Stimulated activated CD8-positive, alpha-beta memory T cell treated with anti-CD3 and anti-CD28 coated beads, Interleukin-4, amount 100 ng/mL, for 1 hour (primary cell): Measurements from ENCODE around the gene LTBP3.
A peak's percentile ranks its signal among the peaks of the same experiment; 100 is the strongest.

ENCODE experiments used
- DNase-seq, 2 donors: peaks; one replicate each; pipeline ENCODE4 v3.0.0-alpha.2; 2020; ENCODE audit warnings: low read depth in 2 of 2, low spot score in 1 of 2

The LTBP3 gene

DNA sequence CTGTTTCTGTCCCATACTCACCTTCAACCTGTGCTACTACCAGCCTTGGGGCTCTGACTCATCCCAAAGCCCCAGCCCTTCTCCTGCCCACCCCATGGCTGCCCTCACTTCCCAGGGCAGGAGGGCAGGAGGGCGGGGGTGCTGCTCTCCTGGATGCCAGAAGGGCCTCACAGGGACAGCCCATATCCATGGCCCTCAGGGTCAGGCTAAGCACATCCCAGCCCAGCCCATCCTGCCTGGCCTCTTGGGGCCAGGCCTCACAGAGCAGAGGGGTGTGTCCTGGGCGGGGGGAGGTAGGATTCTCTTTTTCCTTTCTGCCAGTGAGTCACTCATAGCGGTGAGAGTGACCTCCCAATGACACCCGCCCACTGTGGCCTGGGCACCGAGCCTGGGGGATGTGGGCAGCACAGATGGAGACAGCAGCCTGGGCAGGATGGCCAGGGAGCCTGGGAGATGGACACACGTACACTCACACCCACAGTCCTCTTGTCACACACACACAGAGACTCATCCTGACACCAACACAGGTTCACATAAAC, 2.4 kb downstream of the LTBP3 start:
- DNase-seq = no peak

DNA sequence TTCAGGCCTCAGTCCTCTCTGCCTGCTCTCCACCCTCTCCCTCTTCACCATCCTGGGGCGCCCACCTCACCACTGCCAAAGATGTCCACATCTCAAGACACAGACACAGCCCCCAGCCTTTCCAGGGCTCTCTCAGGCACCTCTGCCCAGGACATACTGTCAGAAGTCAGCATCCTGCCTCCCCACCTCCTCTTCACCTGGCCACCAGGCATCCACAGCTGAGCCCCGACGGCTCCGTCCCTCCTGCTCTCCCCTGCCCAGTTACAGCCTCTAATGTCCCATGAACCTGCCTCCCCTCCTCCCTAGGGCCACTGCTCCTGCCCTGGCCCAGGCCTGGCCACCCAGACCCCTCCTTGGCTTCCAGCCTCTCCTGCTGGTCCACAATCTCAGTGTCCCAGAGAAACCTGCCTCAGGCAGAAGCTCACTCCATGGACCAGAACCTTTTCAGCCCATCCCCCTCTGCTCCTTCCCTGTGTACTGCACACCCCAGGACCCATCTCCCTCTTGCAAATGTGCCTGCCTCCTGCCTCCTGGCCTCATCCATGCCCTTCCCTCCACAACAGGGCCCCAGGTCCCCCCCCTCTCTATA, 3.2 kb downstream of the LTBP3 start:
- no peak for DNase-seq

DNA sequence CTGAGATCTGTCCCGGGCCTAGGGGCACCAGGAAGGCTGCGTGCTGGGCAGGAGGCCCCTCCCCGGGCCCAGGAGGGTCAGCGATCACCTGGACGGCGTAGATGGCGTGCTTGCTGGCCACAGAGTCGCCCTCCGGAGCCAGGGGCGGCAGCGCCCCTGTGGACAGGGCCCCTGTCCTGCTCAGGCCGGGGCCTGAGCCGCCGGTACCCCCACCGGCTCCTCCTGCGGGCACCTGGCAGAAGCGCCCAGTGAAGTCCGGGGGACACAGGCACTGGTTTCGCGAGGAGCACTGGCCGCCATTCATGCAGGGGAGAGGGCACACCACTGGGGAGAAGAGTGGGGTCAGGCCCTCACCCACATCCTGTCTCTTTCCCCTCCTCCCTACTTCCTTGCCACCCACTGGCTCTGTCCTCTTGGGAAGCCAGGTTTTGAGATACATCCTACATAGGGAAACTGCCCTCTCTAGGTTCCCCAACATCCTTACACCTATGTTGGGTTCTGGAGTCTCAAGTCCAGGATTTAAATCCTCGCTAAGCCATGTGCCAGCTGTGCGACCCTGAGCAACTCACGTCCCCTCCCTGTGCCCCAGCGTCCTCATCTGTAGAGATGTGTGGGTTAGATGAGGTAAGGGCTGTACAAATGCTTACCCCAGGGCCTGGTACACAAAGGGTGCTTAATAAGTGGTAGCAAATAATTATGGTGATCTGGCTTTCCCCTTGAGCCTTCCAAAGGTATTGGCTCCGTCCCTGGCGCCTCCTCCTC, 3.9 kb downstream of the LTBP3 start:
- no peak for DNase-seq

DNA sequence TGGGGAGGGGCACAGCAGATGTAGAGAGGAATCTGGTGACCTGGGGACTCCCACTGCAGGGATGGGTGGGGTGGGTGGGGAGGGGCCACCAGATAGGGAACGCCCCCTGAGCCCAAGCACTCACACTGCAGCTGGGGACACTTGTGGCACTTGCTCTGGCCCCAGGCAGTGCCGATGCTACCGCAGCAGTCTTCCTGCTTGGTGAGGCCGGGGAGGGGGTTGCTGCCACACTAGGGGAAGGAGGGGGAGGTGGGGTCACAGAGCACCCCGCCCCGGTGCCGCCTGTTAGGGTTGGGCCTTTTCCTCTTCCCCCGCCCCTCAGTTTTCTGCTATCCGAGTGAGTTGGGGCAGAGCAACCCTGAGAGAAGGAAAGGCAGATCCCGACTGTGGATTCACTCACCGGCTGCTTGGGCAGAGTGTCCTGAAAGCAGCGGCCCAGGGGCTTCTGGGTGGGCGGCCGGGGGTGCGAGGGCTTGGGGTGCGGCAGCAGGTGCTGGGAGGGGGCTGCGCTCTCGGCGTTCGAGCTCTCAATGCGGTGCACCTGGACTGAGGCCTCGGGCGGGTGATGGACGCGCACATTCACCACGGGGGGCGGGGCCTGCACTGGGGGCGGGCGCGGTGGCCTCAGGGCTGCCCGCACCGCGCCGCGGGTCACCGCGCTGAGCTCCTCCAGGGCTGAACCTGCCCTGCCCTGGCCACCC, 4.7 kb downstream of the LTBP3 start:
- DNase-seq = peak in 1 of 2 donors; percentile 50

DNA sequence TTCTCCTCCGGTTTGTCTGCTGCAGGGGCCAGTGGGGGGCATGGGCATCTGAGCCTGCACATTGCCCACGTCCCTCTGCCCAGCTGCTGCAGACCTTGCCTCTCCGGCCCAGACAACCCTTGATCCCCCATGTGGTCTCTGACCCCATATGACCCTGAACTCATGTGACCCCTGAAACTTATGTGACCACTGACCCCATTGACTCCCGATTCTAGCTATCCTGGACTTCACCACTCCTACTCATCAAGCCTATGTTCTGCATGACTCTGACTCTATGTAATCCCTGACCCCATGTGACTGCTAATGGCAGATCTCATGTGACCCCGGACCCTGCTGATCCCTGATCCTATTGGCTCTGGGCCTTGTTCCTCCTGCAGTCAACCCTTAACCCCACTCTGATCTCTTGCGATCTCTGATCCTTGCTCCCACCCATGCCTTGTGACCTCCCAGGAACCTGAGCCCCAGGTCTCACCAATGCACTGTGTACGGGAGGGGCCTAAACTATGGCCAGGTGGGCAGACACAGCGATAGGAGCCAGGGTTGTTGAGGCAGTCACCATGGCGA, 5.7 kb downstream of the LTBP3 start:
- no peak for DNase-seq

DNA sequence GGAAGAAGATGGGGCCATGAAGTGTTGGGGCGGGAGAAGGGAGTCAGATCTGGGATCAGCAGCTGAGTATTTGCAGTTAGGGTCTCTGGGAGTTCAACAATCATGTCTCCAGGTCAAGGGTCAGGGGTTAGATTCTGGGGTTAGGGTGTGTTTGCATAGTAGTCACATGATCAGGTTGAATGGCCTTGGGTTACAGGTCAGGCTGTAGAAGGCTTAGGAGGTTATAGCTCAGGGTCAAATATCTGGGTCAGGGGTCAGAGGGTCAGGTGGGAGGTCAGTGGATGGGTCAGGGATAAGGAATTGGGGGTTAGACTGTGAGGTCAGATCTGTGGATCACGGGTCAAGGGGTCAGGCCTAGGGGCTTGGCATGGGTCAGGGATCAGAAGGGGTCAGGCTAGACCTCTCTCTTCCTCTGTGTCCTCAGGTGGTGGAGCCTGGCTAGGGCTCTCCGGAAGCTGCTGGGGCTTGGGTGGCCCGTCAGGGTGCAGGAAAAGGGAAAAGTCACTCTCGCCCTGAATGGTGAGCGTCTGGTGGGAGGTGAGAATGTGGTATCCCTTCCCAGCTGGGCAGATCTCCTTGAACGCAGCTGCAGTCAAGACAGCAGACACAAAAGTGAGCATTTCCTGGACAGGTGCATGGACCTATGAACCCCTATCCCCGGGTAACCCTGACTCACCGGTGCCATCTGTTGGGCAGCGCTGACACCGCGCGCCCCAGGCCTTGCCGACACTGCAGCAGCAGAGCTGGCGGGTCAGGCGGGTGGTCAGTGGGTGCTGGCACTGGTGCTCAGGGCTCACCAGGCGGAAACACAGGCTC, 6.4 kb downstream of the LTBP3 start:
- no peak for DNase-seq

DNA sequence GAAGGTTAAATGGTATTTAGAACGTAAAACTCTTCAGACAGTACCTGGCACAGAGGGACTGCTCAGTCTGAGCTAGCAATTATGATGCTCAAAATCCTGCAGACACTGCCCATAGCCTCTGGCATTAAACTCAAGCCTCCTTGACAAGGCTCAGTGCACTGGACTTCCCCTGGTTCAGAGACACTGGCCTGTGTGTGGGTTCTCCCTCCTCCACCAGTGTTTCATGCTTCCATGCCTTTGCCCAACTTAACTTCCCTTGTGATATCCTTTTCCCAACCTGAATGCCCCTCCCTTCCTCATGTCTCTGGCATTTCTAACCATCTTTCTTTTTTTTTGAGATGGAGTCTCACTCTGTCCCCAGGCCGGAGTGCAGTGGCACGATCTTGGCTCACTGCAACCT, 9.1 kb downstream of the LTBP3 start:
- no peak for DNase-seq

DNA sequence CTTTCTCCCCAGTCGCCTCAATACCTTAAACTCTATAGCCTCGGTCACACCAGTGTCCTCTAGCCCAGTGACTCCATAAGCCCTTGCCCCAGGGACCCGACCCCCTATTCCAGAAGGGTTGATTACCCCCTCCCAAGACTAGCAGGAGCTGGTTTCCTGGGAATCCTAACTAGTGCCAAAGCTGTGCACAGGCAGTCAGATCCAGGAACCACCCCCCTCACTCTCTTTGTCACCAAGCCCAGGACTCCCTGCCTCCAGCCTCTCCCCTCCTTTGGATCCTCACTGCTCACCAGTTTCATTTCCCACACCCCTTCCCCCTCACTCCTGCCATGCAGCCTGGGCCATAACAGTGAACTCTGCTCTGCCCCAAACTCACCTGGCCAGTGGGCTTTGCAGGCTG, 9.8 kb downstream of the LTBP3 start:
- no peak for DNase-seq

DNA sequence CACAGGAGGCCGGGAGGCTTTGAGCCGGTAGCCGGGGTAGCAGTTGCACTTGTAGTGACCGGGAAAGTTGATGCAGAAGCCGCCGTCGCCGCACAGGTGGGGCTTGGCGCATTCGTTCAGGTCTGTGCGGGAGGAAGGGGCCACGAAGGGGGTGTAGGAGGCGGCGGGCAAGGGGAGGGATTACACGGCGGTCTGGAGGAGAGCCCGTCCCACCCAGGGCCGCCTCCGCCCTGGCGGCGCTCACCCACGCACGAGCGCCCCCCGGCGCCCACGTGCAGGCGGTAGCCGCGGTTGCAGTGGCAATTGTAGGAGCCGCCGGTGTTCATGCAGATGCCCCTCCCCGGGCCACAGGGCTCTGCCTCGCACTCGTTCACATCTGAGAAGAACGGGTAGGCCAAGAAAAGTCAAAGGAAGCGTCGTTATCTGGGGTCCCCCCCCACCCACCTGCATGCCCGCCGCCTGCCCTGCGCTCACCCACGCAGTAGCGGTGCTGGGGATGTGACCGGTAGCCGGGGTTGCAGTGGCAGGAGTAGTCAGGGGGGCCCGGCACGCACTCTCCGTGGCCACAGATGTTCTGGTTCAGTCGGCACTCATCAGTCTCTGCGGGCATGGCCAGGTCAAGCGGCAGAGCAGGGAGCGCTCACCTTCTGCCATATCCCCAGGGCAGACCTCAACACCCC, 10.6 kb downstream of the LTBP3 start:
- DNase-seq = no peak

DNA sequence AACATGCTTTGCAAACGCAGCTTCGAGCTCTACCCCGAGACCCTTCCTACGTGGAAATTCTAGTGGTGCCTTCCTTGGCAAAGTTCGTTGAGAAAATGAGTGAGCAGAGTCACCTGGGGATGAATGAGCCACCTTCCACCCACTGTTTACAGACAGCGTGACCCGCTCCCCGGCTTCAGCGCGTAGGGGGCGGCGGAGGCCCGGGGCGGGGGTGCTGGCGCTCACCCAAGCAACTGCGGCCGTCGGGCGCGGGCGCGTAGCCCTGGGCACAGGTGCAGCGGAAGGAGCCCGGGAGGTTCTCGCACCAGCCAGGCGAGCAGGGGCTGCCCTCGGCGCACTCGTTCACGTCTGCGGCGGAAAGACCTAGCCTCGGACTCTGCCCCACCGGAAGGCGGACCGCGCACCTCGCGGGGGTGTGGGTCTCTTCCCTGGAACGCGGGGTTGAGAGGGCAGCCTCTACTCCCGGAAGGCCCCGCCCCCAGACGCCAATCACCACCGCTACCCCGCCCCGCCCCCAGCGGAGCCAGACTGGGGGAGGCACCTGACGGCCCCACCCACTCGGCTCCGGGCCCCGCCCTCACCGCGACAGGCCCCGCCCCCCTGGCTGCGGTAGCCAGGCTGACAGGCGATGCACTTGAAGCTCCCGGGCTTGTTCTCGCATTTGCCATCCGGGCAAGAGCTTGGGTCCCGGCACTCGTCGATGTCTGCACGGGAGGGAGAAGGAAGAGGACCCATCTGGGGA, 11.8 kb downstream of the LTBP3 start:
- peak; percentile 98 to 99 for DNase-seq

DNA sequence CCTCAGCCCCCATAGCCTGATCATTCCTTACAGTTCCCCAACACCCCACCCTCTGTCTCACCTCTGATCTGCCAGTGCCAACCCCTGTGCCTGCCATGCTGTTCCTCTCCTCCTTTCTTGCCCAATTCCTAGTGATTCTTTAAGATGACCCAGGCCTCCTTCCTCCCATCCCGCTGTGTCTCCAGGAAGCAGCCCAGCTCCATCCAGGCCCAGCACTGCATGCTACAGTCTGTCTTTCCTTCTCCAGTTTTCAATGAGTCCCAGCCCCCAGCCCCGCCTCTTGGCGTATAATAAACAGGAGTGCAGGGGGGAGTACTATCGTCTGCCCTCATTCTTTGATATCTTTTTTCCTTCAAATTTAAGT, 12.3 kb downstream of the LTBP3 start:
- DNase-seq = no peak

DNA sequence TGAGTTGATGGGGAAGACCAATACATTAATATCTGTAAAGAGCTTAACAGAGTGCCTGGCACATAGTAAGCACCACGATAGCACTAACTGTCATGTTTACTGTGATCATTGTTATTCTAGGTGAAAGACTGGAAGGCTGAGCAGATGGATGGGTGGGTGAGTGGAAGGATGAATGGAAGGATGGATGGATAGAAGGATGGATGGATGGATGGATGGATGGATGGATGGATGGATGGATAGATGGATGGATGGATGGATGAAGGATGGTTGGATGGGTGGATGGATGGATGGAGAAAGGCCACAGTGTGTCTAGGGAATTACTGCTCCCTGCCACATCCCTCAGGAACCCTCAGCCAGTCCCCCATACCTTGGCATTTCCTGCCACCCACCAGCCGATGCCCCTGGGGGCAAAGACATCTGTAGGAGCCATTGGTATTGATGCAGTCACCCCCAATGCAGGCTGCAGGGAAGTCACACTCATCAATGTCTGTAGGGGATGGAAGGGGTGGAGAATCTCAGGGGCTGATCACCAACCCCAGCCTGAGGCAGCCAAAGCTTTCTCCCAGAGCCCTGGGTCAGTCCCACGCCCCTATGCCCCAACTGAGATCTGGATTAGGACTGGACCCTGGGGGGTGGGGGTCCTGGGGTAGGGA, 15.3 kb downstream of the LTBP3 start:
- DNase-seq = no peak

DNA sequence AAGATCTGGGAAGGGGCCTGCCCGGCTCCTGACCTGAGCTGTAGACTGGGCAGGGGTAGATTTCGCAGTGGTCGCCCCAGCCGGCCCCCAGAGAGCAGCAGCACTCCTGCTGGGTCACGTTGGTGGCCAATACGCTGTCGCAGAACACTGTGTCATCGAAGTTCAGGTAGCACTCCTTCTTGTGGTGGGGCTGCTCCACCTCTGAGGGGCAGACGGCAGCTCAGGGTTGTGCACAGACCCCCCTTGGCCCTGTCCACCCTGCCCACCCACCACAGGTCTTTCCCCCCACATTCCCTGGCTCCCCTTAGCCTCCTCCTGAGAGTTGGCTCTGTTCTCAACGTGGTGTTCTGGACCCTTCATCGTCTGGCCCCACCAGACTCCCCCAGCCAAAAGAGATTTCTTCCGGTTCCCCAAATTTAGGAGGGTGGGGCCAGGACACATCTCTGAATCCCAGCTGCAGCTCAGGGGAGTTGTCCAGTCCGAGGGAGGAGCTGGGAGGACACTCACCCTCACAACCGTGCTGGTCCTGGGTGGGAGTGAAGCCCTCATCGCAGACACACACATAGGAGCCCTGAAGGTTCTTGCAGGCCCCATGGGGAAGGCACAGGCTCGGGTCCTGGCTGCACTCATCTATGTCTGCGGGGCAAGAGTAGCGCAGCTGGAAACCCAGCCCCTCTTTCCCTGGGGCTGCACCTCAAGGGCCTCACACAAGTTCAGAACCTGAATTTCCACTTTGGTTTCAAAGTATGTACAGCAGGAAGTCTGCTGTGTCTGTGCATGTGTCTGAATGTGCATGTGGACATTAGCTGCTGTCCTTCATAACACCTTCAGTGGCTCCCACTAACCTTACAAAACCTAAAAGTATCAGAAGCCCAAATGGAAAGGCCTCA, 16.8 kb downstream of the LTBP3 start:
- no peak for DNase-seq

DNA sequence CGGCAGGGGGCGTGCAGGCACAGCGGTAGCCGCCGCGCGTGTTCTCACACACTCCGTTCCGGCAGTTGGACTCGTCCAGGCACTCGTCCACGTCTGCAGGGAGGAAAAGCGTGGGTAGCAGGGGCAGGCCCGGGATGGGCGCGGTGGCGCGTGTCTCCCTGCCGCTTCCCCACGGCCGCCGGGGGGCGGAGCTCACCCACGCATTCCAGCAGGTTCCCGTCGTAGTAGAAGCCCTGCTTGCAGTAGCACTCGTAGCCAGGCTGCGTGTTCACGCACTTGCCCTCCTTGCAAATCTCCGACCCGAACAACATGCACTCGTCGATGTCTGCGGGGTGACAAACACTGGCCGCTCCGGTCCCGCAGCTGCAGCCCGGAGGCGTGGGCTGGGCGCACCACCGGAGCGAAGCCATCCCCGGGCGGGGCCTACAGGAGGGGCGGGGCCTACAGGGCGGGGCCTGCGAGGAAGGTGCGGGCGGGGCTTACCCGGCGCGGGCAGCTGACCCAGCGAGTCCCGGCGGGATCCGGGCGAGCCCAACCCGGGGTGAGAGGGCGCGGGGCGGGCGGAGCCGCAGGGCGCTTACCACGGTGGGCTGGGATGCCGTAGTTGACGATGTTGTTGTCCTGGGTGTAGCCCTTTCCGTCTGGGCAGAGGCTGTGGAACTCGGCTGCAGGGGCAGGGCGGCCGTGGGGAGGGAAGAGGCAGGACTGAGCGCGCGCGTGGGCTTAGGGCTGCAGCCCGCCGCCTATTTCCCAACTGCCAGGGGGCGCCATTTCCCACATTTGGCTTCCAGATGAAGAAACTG, 17.7 kb downstream of the LTBP3 start:
- DNase-seq = peak; percentile 69 to 73

DNA sequence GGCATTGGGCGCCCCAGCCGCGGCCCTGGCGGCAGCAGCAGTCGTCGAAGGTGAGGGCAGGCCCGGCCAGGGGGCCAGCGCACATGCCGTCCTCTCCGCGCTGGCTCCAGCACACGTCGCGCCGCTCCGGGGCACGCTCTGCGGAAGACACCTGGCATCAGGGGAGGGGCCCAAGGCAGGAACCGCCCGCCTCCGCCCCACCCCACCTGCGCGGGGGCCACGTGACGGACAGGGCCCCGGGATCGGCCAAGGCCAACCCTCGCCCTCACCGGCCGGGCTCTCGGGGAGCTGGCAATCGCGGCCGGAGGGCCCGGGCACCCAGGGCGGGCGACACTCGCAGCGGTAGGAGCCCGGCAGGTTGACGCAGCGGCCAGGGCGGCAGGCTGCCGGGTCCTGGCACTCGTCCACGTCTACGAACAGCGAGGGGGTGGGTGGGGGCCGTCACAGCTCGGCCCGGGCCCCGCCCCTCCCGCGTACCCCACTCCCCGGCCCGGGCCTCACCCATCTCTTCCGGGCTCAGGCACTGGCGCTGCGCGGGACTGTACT, 18.3 kb downstream of the LTBP3 start:
- DNase-seq = no peak

DNA sequence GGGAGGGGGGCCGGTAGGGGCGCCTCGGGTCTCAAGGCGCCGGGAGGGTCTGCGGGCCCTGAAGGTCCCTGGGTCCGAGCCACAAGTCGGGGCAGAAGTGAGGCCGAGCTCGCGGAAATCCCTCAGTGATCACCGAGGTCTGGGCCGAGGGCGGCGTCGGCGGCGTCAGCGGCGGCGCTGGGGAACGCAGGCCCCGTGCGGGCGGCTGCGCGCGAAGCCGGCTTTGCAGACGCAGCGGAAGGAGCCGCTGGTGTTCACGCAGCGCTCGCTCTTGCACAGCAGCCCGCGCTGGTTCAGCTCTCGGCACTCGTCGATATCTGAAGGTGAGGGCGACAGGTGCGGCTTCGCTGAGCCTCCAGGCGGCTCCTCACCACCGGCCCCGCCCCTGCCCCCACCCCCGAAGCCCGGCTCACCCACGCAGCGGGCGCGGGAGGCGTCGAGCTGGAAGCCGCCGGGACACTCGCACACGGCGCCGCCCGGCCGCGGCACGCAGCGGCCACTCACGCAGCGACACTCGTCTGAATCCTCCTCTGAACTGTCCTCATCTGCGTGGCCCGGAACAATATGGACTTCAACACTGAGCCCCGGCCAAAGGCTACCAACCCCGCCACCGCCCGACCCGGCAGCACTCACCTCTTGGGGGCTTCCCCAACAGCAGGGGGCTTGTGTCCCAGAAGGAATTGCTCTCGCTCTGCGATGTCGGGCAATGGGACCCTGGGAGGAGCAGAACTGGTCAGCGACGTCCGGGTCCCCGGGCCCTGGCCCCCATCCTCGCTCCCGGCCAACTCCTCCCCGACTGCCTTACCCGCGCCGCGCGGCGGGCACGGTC, 19.0 kb downstream of the LTBP3 start:
- DNase-seq = no peak
